IPS-18c (cell line): Measurements from ENCODE around the gene ACAN.
"Not testable (repeated sequence)": the region's sequence is repeated elsewhere in the genome, so short reads cannot be mapped to it uniquely, and the experiment has no call there.

Source experiments
- H3K4me3 ChIP-seq: 2 replicates; pipeline ENCODE4 v1.7.0; 2013; ENCODE audit warnings: low read depth, mild to moderate bottlenecking, low read length, moderate library complexity; ENCODE audit not compliant: insufficient read depth
- H3K9me3 ChIP-seq: one replicate; pipeline ENCODE4 v1.6.1; 2013; ENCODE audit warnings: mild to moderate bottlenecking, low read length, moderate library complexity; ENCODE audit not compliant: control insufficient read depth, insufficient read depth

Gene ACAN

DNA sequence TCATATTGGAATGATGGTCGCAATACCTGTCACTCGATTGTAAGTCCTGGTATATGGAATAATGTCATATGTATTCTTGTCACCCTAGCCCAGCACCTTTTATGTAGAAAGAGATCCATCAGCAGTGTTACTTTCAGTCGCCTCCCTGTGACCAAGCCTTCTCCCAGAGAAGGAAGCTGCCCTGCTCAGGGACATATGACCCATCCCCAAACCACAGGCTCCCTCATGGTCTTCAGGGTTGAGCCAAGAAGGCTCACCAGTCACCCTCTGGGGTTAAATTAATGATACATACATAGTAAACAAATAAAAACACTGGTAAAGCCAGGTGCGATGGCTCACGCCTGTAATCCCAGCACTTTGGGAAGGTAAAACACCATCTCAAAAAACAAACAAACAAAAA, 114.5 kb downstream of the ACAN start:
- Histone ChIP-seq H3K4me3 (no peak overlapping the region), H3K9me3 (no peaks in the 10 kb centered on the region)

GRCh38 chr15:88918738-88919137, 115.5 kb downstream of the ACAN start:
- no peaks in the 10 kb centered on the region for H3K9me3 ChIP-seq

DNA sequence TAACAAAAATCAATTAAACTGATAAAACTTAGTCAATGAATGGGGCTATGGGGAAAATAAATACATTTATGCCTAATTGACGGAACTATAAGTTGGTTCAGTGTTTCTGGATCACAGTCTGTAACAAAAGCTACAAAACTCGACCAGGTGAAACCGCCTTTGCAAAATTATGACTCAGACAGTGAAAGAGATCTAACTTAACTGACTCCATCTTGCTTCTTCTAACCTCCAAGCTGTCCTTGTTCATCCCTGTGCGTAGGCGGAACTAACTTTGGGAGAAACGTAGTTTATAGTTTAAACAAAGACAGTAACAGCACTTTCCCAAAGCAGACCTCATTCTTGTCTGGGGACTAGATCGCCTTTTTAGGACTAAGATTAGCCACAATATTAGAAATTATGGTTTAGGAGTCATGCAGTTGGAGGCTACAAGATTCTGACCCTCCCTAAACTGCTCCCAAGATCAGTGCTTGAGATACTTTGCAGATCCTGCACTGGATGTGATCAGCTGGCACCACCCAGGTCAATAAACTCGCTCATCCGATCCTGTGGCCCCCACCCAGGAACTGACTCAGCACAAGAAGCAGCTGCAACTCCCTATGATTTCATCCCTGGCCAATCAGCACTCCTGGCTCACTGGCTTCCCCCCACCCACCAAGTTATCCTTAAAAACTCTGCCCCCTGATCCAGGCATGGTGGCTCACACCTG, 117.1 kb downstream of the ACAN start:
- no peak overlapping the region for H3K4me3 ChIP-seq
- H3K9me3 ChIP-seq, result no peaks in the 10 kb centered on the region

More at GRCh38 chr15:88918738-88919137, 115.5 kb downstream of the ACAN start:
- H3K4me3 ChIP-seq, result no peak overlapping the region

GRCh38 chr15:88920892-88921435, 117.7 kb downstream of the ACAN start:
- H3K4me3 ChIP-seq, H3K9me3 ChIP-seq: not testable (repeated sequence)
